ENCODE measurements around the gene TMEM154. TPM values are rescaled to one million over a fixed set of nuclear protein-coding genes. Genes with fewer than 3 reads are reported as not detected.
A peak's percentile ranks its signal among the peaks of the same experiment; 100 is the strongest.

TMEM154 gene
- total RNA-seq, 1 donor from 2014 or later, result 1.4 TPM

- Histone ChIP-seq H3K4me1 (no peaks in the 10 kb centered on the region), H3K9me3 (replicated peaks) (no peaks in the 10 kb centered on the region), H3K4me3 (no peak overlapping the region), H3K36me3 (no peaks in the 10 kb centered on the region), H3K27ac (replicated peaks) (no peak overlapping the region), H3K27me3 (ENCODE audit: low read depth) (no peaks in the 10 kb centered on the region)
- TF ChIP-seq CTCF (IDR thresholded peaks at IDR 0.05; ENCODE audit: borderline replicate concordance), result no peak
- intact Hi-C loops (cut with micrococcal nuclease), result no loop called here
- DNase-seq, result no peak
Observed at GRCh38 chr4:152633118-152633517, 46.7 kb downstream of the TMEM154 start.

GRCh38 chr4:152630324-152630723, 49.5 kb downstream of the TMEM154 start:
- no peaks in the 10 kb centered on the region for H3K9me3 ChIP-seq (replicated peaks)
- intact Hi-C loops (cut with micrococcal nuclease), result no loop called here

GRCh38 chr4:152629908-152630307, 49.9 kb downstream of the TMEM154 start:
- no peak overlapping the region for H3K4me3 ChIP-seq
- H3K27me3 ChIP-seq (ENCODE audit: low read depth), result no peaks in the 10 kb centered on the region
- no peaks in the 10 kb centered on the region for H3K36me3 ChIP-seq
- TF ChIP-seq CTCF (IDR thresholded peaks at IDR 0.05; ENCODE audit: borderline replicate concordance), result no peak
- DNase-seq, result no peak
- H3K9me3 ChIP-seq (replicated peaks), result no peaks in the 10 kb centered on the region
- H3K4me1 ChIP-seq, result no peaks in the 10 kb centered on the region
- no peak overlapping the region for H3K27ac ChIP-seq (replicated peaks)
- intact Hi-C loops (cut with micrococcal nuclease), result no loop called here

More at GRCh38 chr4:152630324-152630723, 49.5 kb downstream of the TMEM154 start:
- Histone ChIP-seq H3K4me1 (no peaks in the 10 kb centered on the region), H3K4me3 (no peak overlapping the region), H3K36me3 (no peaks in the 10 kb centered on the region), H3K27me3 (ENCODE audit: low read depth) (no peaks in the 10 kb centered on the region), H3K27ac (replicated peaks) (no peak overlapping the region)
- no peak for TF ChIP-seq CTCF (IDR thresholded peaks at IDR 0.05; ENCODE audit: borderline replicate concordance)
- DNase-seq, result no peak

GRCh38 chr4:152628128-152628527, 51.7 kb downstream of the TMEM154 start:
- H3K36me3 ChIP-seq, result no peaks in the 10 kb centered on the region
- no peak overlapping the region for H3K27ac ChIP-seq (replicated peaks)
- intact Hi-C loops (cut with micrococcal nuclease), result no loop called here
- no peaks in the 10 kb centered on the region for H3K4me1 ChIP-seq
- TF ChIP-seq CTCF (IDR thresholded peaks at IDR 0.05; ENCODE audit: borderline replicate concordance), result no peak
- no peaks in the 10 kb centered on the region for H3K9me3 ChIP-seq (replicated peaks)
- H3K4me3 ChIP-seq, result no peak overlapping the region
- no peaks in the 10 kb centered on the region for H3K27me3 ChIP-seq (ENCODE audit: low read depth)
- DNase-seq, result peak; percentile 50

- no peak overlapping the region for H3K27ac ChIP-seq (replicated peaks)
- no peak for TF ChIP-seq CTCF (IDR thresholded peaks at IDR 0.05; ENCODE audit: borderline replicate concordance)
- intact Hi-C loops (cut with micrococcal nuclease), result no loop called here
Observed at GRCh38 chr4:152626790-152627189, 53.0 kb downstream of the TMEM154 start.

GRCh38 chr4:152620915-152621314, 58.9 kb downstream of the TMEM154 start:
- no peaks in the 10 kb centered on the region for H3K36me3 ChIP-seq
- H3K9me3 ChIP-seq (replicated peaks), result no peaks in the 10 kb centered on the region
- H3K4me1 ChIP-seq, result no peaks in the 10 kb centered on the region
- intact Hi-C loops (cut with micrococcal nuclease), result no loop called here
- peaks cover 10% of the 10 kb centered on the region for H3K27me3 ChIP-seq (ENCODE audit: low read depth)
- no peak for TF ChIP-seq CTCF (IDR thresholded peaks at IDR 0.05; ENCODE audit: borderline replicate concordance)
- no peak overlapping the region for H3K27ac ChIP-seq (replicated peaks)
- H3K4me3 ChIP-seq, result no peak overlapping the region
- no peak for DNase-seq

More at GRCh38 chr4:152626790-152627189, 53.0 kb downstream of the TMEM154 start:
- no peaks in the 10 kb centered on the region for H3K9me3 ChIP-seq (replicated peaks)
- no peaks in the 10 kb centered on the region for H3K27me3 ChIP-seq (ENCODE audit: low read depth)
- H3K4me1 ChIP-seq, result no peaks in the 10 kb centered on the region
- no peak overlapping the region for H3K4me3 ChIP-seq
- DNase-seq, result no peak
- no peaks in the 10 kb centered on the region for H3K36me3 ChIP-seq

Data from left ventricle myocardium inferior (tissue), 1 donor.